GM21447 (cell line): ENCODE data around the gene TTC4.

Experiments
- ATAC-seq: cut with Tn5 transposase; IDR thresholded peaks from one replicate; pipeline ENCODE4 v1.9.1; 2021; ENCODE audit not compliant: unreplicated experiment

Gene TTC4

DNA sequence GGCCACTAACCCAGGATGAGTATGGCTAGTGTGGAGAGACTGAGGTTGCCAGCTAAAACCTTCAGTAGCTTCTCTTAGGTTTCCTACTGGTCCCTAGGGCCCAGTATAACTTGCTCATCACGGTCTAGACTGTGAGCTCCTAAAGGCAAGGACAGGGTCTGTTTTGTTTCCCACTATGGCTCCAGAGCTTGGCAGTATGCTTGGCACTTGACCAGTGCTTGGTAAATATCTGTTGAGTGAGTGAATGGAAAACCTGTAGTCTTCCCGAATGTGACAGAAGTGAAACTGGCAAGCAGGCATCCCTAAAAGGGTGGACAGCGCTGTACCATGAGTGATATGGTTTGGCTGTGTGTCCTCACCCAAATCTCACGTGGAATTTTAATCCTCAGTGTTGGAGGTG is 61.8 kb downstream of the TTC4 start:
- ATAC-seq: no peak

DNA sequence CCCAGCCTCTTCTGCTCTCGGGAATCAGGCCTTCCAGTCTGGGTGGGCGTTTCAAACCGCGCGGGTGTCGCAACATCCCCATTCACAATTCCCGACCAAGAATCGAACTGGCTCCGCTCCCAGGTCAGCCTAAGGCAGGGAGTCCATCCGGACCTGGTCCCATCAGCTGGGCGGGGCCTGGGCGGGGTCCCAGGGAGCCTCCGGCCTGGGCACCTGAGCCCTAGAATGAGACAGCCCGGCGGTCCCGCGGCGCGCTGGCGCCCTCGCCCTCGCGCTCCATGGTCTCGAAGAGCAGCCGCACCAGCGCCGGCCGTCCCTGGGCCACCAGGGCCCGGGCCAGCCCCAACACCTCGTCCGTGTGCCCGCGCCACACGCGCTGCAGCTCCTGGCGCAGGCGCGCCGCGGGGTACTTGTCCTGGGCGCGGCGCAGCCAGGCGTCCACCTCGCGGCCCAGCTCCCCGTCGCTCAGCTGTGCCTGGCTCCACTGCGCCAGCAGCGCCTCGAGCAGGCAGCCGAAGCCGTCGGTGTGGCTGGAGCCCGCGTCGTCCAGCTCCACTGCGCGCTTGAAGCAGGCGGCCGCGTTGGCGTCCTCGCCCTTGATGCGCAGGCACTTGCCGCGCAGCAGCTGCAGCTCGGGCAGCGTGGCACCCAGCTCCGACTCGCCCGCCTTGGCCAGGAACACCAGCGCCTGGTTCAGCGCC is 65.5 kb downstream of the TTC4 start:
- ATAC-seq: no peak

DNA sequence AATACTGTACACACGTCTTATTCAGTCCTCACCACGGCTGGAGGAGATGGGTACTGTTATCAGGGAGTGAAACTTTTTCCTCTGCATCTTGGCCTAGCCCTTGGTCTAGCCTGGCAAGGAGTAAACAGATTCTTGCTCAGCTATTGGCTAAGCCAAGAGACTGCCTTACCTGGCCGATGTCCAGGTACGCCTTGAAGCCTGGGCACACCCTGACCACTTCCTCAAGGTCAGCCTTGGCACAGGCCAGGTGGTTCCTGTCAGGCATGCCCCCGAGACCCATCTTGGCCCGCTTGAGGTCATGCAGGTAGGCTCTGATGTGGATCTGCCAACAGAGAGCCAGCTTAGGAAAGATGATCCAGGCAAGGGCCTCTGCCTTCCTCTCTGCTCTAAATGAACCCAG is 66.5 kb downstream of the TTC4 start:
- ATAC-seq: no peak

DNA sequence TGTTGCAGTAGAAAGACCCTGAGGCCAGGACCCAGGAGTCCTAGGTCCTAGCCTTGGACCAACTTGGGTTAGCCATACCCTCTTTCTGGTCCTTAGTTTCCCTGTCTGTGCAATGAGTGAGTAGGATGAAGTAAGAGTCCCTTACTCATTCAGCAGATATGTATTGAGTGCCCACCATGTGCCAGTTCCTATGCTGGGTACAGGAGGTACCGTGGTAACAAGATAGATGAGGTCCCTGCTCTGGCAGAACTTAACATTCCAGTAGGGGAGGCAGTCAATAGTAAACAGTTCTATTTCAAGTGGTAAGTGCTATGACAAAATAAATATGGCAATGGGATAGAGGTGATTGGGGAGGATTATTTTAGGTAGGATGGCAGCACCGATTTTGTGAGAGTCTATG is 66.9 kb downstream of the TTC4 start:
- ATAC-seq: no peak

DNA sequence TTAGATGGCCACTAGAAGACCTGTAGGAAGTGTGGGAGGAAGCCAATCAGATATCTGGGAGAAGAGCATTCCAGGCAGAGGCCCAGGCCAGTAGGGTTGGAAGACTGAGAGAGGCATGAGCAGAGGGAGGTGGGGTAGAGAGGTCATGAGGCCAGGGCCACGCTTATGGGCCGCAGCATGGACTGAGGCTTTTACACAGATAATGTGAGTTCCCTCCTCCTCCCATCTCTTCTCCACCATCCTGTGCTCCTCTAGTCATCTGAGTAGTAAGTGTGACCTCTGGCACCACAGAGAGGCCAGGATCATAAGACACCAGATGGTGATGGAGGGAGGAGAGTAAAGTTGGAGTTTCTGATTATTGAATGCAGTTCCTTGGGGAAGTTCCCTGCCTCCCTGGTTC is 68.4 kb downstream of the TTC4 start:
- no peak for ATAC-seq

DNA sequence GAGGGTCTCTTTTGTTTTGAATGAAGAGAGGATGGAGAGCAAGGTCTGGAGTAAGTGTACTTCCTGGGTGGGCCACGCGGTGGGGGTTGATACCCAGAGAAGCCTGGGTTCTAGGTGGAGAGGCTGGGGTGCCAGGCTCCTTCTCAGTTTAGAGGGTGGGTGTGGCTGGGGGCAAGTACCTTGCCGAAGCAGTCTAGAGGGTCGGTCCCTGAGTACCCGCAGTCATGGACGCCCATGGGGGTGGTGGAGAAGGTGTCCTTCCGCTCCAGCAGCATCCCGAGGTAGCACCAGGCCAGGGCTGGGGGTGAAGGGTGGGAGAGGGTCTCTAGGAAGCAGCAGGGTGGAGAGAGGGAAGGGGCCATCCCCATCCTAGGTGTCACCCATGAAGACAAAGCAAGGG is 71.1 kb downstream of the TTC4 start:
- no peak for ATAC-seq

- ATAC-seq: no peak
Measured at GRCh38 chr1:54787604-54788003, 71.9 kb downstream of the TTC4 start.

GRCh38 chr1:54788459-54788858 is 72.8 kb downstream of the TTC4 start:
- ATAC-seq: no peak

DNA sequence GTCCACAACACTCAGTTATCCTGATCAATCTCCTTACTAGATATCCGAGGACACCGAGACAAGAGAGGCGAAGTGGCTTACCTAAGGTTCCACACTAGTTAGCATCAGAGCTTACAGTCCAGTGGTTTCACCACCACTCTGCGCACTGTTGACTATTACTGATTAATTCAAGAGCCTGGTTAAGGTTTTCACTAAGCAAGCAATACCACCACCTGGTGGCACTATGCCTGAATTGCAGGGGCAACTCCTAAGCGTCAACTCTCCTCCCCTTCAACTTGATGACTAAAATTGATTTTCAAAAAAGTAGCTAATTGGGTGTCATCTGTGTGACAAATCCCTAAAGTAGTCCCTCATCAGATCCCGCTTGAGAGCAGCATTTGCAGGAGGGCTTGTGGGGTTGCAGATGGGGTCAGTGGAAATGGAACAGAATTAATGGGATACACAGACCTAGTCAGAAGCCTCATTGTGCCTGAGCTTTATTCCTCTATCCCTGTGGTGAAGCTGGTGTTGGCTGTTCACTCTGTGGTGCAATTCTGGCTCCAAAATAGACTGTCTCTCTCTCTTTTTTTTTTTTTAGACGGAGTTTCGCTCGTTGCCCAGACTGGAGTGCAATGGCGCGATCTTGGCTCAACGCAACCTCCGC is 76.3 kb downstream of the TTC4 start:
- no peak for ATAC-seq
